Activated CD4-positive, alpha-beta T cell treated with anti-CD3 and anti-CD28 coated beads, Interleukin-2, amount 50 U/mL, for 48 hours (primary cell): ENCODE data around the gene CLTB.

Experiments
- DNase-seq, 2 experiments: peaks; one replicate each; pipeline ENCODE4 v3.0.0-alpha.2; 2020

Gene CLTB

GRCh38 chr5:176381979-176382378, 34.4 kb downstream of the CLTB start:
- no peak for DNase-seq

DNA sequence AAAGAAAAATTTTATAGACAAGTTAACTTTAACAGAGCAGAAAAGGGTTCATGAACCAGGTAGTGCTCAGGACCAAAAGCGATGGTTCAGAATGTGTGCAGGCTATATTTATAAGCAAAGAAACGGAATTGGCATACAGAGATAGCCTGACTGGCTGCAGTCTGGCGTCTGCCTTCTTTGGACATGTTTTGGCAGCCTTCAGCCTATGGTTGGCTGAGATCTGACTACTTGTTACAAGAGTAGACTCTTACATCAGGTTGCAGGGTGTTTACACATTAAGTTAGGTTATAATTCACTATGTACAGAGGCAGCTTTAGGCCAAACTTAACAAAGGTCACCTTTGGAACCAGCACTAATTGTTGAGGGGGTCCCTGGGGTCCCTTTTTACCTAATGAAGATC, 34.9 kb downstream of the CLTB start:
- no peak for DNase-seq

DNA sequence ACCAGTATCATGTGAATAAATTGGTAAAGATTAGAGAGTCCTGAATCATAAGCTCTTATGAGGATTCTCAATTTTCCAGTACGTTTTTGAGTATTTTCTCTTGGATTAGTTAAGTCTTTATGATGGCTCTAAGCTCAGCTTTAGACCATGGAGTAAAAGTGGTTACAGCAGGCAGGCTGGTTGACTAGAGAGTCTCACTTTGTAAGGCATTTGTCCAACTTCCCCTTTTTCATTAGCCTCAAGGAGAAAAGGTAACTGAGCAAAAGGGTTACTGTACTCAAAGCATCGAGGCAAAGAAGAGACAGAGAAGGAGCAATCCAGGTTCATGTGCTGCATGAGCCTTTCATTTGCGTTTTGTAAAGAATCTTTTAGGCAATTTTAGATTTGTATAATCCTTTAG, 36.5 kb downstream of the CLTB start:
- DNase-seq, result no peak

DNA sequence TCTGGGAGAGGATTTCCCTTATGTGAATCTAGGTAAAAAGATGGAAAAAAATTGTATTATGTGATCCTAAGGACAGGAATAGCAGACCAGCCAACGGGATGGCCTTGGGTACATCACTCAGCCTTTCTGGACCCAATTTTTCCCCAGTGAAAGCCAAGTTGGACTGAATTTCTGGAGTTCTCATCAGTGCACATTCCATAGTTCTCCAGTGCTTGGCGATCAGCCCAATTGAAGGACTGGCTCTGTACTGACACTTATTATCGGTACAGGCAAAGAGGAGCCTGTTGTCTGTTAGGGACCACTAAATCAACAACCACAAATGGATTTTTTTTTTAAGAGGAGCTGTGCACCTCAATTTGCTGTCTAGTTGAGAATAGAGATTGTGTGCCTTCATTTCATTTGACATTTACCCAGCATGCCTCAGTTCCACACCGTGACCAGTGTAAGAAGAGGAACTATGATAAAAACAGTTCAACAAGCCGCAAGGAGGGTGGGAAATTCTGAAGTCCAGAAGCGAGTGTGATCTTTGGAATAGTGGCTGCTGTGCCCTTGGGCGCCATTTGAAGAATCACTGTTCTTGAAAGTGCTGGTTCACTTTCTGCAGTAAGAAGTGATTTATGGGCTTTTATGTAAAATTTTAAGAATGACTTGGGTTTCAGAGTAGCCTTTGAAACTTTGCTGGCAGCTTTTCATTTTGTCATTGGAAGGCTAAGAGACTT, 43.1 kb downstream of the CLTB start:
- DNase-seq, result no peak

- no peak for DNase-seq
These were observed 44.5 kb downstream of the CLTB start for GRCh38 chr5:176371621-176372539.

DNA sequence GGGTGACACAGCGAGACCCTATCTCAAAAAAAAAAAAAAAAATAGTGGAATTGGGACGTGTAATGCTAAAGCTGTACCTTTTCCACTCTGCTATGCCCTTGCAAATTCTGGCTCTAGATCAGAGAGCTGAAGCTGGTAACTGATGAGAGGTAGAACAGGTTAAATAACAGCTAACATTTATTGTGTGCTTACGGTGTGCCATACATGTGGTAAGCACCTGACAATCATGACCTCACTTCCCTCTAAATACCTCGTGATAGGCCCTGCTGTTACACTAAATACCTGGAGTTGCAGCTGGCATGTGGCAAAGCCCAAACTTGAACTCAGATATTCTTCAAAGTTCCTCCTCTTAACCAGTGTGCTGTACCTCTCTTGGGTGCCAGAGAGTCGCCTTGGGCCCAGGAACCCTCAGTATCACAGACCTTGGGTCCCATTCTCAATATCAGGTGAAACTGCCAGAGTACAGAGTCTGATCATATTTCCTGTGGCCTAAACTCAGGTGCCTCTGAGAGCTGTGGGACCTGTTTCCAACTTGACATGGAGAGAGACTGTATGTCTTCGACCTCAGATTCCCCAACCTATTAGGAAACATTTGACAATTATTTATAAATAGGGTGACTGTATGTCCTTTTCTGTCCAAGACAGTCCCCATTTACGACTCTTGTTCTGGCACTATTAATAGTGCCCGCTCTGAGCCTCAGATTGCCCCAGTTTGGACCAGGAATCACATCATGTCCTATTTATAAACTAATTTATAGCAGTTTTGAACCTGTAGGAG, 46.2 kb downstream of the CLTB start:
- no peak for DNase-seq

GRCh38 chr5:176368726-176369125, 47.6 kb downstream of the CLTB start:
- DNase-seq, result no peak

DNA sequence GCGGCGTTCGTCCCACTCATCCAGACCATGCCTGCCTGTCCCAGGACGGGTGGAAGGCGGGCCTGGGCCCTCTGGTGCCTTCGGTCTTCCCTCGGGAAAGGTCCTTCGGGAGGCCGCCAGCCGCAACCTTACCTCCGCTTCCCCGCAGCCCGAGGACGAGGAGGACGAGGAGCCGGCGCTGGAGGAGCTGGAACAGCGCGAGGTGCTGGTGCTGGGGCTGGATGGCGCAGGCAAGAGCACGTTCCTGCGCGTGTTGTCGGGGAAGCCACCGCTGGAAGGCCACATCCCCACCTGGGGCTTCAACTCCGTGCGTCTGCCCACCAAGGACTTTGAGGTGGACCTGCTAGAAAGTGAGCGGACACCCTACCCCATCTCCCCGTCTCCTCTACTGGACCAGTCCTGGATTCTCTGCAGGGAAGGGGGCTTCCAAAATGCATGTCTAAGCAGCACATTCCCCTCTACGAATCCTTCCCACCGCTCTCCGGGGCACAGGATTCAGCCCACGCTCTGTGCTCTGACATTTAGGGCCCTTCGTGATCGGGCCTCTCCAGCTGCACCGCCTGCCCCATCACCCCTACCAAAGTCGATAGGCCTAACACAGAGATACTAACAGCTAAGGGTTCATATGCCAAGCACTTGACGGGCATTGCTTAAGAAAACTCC, 50.0 kb downstream of the CLTB start:
- DNase-seq, result no peak

GRCh38 chr5:176365351-176366231, 50.7 kb downstream of the CLTB start, which contains the start of gene ARL10:
Gene ARL10, plus strand, starts transcription at chr5:176365487. Its CDS starts 77 bp downstream, at chr5:176365564.
- peak; percentile 66 to 73 for DNase-seq

- no peak for DNase-seq
These were observed 51.5 kb downstream of the CLTB start for GRCh38 chr5:176364765-176365350.

DNA sequence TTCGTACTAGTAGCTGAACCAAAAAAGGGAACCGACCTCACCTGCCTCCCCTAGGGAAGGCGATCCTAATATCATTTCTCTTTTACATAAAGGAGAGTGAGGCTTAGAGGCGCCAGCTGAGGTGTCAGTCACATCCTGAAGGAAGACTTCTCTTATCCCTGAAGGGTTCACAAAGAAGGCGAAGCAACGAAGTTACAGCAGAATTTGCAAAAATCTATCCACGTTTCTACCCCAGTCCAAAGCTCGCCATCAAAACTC, 54.2 kb downstream of the CLTB start:
- DNase-seq, result no peak

- DNase-seq, result peak; percentile 93 to 95
These were observed 54.7 kb downstream of the CLTB start, which contains the start of gene KIAA1191 for GRCh38 chr5:176361437-176362232. Gene KIAA1191, minus strand, starts transcription at chr5:176361764. Its CDS starts 2,256 bp downstream, at chr5:176359508.

DNA sequence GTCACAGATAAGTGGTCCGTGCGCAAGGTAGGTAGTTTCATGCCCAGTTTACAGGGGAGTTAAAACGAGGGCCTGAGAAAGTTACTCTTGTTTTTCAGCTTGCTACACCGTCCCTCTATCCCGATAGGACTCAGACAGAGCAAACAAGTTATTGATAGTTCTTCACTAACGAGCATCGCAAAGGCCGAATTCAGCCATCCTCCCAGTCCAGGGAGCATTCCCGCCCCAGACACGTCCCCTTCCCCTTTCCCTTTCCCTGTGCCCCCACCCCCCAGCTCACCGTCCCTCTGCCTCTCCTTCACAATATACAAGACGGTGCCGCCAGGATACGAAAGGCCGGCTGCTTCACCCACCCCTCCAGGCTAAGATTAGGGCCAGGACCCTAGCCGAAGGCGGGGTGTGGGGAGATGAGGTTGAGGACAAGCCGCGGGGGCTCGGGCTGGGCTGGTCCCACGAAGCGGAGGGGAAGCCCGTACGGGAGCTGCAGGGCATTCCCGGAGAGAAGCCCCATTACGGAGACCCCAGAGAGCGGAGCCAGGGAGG, 55.4 kb downstream of the CLTB start:
- peak; percentile 22 to 24 for DNase-seq

- no peak for DNase-seq
These were observed 56.7 kb downstream of the CLTB start for GRCh38 chr5:176359658-176360057.

DNA sequence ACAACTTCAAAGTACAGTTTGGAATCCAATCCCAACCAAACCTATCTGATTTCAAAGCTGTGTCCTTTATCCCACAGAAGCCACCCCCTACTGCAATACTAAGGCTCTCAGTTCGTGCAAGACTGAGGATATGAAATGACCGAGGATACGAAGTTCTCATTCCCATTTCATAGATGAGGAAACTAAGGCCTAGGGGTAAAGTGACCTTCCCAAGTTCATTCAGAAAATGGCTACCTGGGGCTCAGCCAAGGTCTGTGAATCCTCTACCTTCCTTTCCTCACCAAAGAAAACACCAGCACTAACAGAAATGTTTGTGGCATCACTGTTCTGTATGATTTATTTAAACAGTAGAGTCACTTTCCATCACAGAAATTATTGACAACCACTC, 60.2 kb downstream of the CLTB start:
- no peak for DNase-seq

- DNase-seq, result no peak
These were observed 60.8 kb downstream of the CLTB start for GRCh38 chr5:176355400-176356178.

DNA sequence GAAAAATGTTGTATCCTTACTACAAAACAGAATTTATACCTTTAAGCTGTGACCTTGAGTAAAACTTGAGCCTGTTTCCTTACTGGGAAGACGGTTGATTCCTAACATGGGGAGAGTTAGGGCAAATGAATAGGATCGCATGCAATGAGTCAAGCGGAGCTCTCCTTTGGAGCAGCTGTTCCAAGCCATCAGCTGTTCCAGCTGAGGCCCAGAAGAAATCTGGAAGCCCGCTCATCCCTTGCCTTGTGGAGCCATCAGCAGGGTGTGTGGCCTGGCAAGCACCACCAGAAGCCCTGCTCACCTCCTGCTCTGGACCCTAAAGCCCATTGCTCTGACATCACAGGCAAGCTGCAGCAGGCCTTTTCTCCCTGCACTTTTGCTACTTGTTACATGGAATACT, 62.8 kb downstream of the CLTB start:
- DNase-seq, result no peak

DNA sequence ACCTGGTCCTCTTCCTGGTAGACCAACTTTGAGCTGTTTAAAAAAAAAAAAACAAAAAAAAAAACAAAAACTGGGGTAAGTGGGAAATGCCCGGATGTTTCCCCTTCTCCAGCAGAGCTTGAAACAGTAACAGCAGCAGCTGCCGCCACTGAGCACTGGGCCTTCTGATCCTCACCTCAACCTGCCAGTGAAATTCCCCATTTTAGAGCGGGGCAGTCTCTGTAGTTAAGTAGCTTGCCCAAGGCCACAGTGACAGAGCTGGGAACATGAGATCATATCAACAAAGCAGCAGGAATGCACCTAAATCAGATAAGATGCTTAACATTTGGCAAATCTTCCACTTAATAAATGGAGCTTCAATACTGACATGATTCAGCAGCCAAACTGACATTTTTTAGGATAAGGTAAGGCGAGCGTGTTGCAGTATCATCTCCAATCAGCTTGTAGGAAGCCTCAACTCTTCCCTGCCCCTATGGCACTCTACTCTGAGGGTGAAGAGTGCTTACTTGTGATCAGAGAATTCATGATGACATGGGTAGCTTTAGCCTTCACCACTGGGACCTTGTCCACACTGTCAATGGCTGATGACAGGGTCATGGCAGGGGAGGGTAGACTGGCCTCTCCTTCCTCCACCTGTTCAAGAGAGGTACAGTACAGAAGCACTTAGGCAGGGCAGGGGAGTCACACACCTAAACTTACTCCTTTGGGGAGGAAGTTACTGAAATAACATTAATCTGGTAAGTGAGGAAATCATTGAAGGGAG, 64.0 kb downstream of the CLTB start:
- no peak for DNase-seq

DNA sequence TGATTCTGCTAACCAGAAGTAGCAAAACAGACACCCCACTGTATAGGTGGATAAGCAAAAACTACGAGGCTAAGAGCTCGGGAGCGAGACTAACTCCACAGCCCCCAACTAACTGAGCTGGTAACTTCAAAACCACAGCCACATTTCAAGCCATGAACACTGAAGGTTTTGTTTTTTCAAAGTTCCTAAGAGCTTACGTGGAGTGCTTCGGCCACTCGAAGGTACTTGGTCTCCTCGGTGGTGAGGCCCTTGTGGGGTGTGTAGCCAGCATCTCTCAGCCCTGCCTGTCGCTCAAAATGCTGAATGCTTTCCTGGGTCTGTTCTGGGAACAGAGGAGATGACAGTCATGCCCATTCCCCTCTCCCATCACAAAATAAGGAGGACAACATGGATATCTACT, 65.9 kb downstream of the CLTB start:
- no peak for DNase-seq
